H9 (cell line): ENCODE data around the gene OCLN. TPM values are rescaled to one million over a fixed set of nuclear protein-coding genes. Genes with fewer than 3 reads are reported as not detected.
"Not testable (repeated sequence)": the region's sequence is repeated elsewhere in the genome, so short reads cannot be mapped to it uniquely, and the experiment has no call there.

Source experiments
- DNase-seq: peaks from one replicate; pipeline ENCODE4 v3.0.0-alpha.2; 2017
- H2AFZ ChIP-seq: one replicate; pipeline ENCODE4 v1.6.1; 2013; ENCODE audit warnings: mild to moderate bottlenecking, low read length, control low read depth, moderate library complexity
- H2AK5ac ChIP-seq: 2 replicates; pipeline ENCODE4 v1.6.1; 2013; ENCODE audit warnings: low read length, control low read depth, mixed read lengths; ENCODE audit not compliant: insufficient read length
- H2BK120ac ChIP-seq: one replicate; pipeline ENCODE4 v1.6.1; 2013; ENCODE audit warnings: low read depth, mild to moderate bottlenecking, low read length, control low read depth, inconsistent platforms; ENCODE audit not compliant: poor library complexity, severe bottlenecking
- H2BK12ac ChIP-seq: 2 replicates; pipeline ENCODE4 v1.6.1; 2013; ENCODE audit warnings: low read length, control low read depth, mixed read lengths, low read depth; ENCODE audit not compliant: insufficient read length
- H2BK15ac ChIP-seq: 2 replicates; pipeline ENCODE4 v1.6.1; 2013; ENCODE audit warnings: low read depth, low read length, control low read depth
- H2BK20ac ChIP-seq: one replicate; pipeline ENCODE4 v1.6.1; 2013; ENCODE audit warnings: low read depth, mild to moderate bottlenecking, low read length, control low read depth, inconsistent platforms; ENCODE audit not compliant: poor library complexity, severe bottlenecking
- H2BK5ac ChIP-seq: 2 replicates; pipeline ENCODE4 v1.6.1; 2013; ENCODE audit warnings: low read length, control low read depth, mixed read lengths; ENCODE audit not compliant: insufficient read length
- H3K14ac ChIP-seq: 2 replicates; pipeline ENCODE4 v1.6.1; 2013; ENCODE audit warnings: low read length, control low read depth; ENCODE audit not compliant: insufficient read depth
- H3K18ac ChIP-seq: 2 replicates; pipeline ENCODE4 v1.6.1; 2013; ENCODE audit warnings: low read depth, mild to moderate bottlenecking, mixed read lengths, low read length, control low read depth; ENCODE audit not compliant: insufficient read length
- H3K23ac ChIP-seq: 2 replicates; pipeline ENCODE4 v1.6.1; 2013; ENCODE audit warnings: low read length, control low read depth, mixed read lengths, low read depth; ENCODE audit not compliant: insufficient read length
- H3K23me2 ChIP-seq: 2 replicates; pipeline ENCODE4 v1.6.1; 2013; ENCODE audit warnings: low read depth, mild to moderate bottlenecking, mixed read lengths, low read length, control low read depth; ENCODE audit not compliant: insufficient read length, poor library complexity, severe bottlenecking
- H3K27ac ChIP-seq: 2 replicates; pipeline ENCODE4 v1.5.1; 2013; ENCODE audit warnings: low read length, control low read depth, mixed read lengths, low read depth; ENCODE audit not compliant: insufficient read length
- H3K27me3 ChIP-seq: 2 replicates; pipeline ENCODE4 v1.6.1; 2013; ENCODE audit warnings: low read length, control low read depth, inconsistent platforms; ENCODE audit not compliant: insufficient read depth
- H3K4ac ChIP-seq: 2 replicates; pipeline ENCODE4 v1.6.1; 2013; ENCODE audit warnings: low read depth, mild to moderate bottlenecking, control low read depth, inconsistent platforms, low read length, moderate library complexity
- H3K4me1 ChIP-seq: 2 replicates; pipeline ENCODE4 v1.6.1; 2013; ENCODE audit warnings: low read length, control low read depth, inconsistent platforms; ENCODE audit not compliant: insufficient read depth
- H3K4me2 ChIP-seq: 2 replicates; pipeline ENCODE4 v1.6.1; 2013; ENCODE audit warnings: low read length, control low read depth, mixed read lengths; ENCODE audit not compliant: insufficient read length, insufficient read depth
- H3K56ac ChIP-seq: 2 replicates; pipeline ENCODE4 v1.6.1; 2013; ENCODE audit warnings: low read depth, mild to moderate bottlenecking, mixed read lengths, low read length, control low read depth; ENCODE audit not compliant: insufficient read length
- H3K79me1 ChIP-seq: 2 replicates; pipeline ENCODE4 v1.6.1; 2013; ENCODE audit warnings: low read depth, mild to moderate bottlenecking, moderate library complexity, low read length, control low read depth, inconsistent platforms; ENCODE audit not compliant: insufficient read depth, poor library complexity, severe bottlenecking
- H3K79me2 ChIP-seq: 2 replicates; pipeline ENCODE4 v1.6.1; 2013; ENCODE audit warnings: low read length, control low read depth, inconsistent platforms; ENCODE audit not compliant: insufficient read depth
- H3K9ac ChIP-seq: 2 replicates; pipeline ENCODE4 v1.6.1; 2013; ENCODE audit warnings: low read length, control low read depth, mixed read lengths; ENCODE audit not compliant: insufficient read length; ENCODE audit errors: extremely low read depth
- H3K9me3 ChIP-seq: one replicate; pipeline ENCODE4 v1.6.1; 2013; ENCODE audit warnings: low read depth, low read length, inconsistent platforms; ENCODE audit not compliant: control insufficient read depth
- H3T11ph ChIP-seq: one replicate; pipeline ENCODE4 v1.6.1; 2013; ENCODE audit warnings: mild to moderate bottlenecking, low read length, control low read depth, inconsistent platforms
- H4K20me1 ChIP-seq: one replicate; pipeline ENCODE4 v1.6.1; 2013; ENCODE audit not compliant: control insufficient read depth, insufficient read length, insufficient read depth
- H4K5ac ChIP-seq: 2 replicates; pipeline ENCODE4 v1.6.1; 2013; ENCODE audit warnings: low read depth, mild to moderate bottlenecking, mixed read lengths, low read length, control low read depth; ENCODE audit not compliant: insufficient read length
- H4K8ac ChIP-seq: replicated peaks from 2 replicates; pipeline ENCODE4 v1.6.1; 2013; ENCODE audit warnings: low read length, control low read depth, mixed read lengths, low read depth; ENCODE audit not compliant: insufficient read length
- H4K91ac ChIP-seq: 2 replicates; pipeline ENCODE4 v1.6.1; 2013; ENCODE audit warnings: low read depth, mild to moderate bottlenecking, moderate library complexity, mixed read lengths, low read length, control low read depth; ENCODE audit not compliant: insufficient read length
- H3K27ac Mint-ChIP-seq, 3 experiments: 2 replicates in 2 of 3; 3 replicates in 1 of 3; pipeline ENCODE4 v1.8.0; 2020 to 2021; ENCODE audit warnings: mixed read lengths in 3 of 3, mild to moderate bottlenecking in 1 of 3, moderate library complexity in 1 of 3
- H3K27me3 Mint-ChIP-seq: 2 replicates; pipeline ENCODE4 v1.8.0; 2021; ENCODE audit warnings: low read depth, mild to moderate bottlenecking, moderate library complexity, mixed read lengths
- H3K36me3 Mint-ChIP-seq, 3 experiments: 2 replicates in 2 of 3; 3 replicates in 1 of 3; pipeline ENCODE4 v1.8.0; 2020 to 2021; ENCODE audit warnings: low read depth in 3 of 3, mixed read lengths in 3 of 3; ENCODE audit not compliant: insufficient read depth in 1 of 3
- H3K4me1 Mint-ChIP-seq, 2 experiments: 2 replicates each; pipeline ENCODE4 v1.8.0; 2020; ENCODE audit warnings: mixed read lengths in 2 of 2
- H3K4me3 Mint-ChIP-seq, 2 experiments: 2 replicates in 1 of 2; 3 replicates in 1 of 2; pipeline ENCODE4 v1.8.0; 2020 to 2021; ENCODE audit warnings: mild to moderate bottlenecking in 2 of 2, mixed read lengths in 2 of 2, moderate library complexity in 1 of 2
- H3K9me3 Mint-ChIP-seq, 2 experiments: 2 replicates in 1 of 2; 3 replicates in 1 of 2; pipeline ENCODE4 v1.8.0; 2020; ENCODE audit warnings: mild to moderate bottlenecking in 2 of 2, mixed read lengths in 2 of 2, moderate library complexity in 1 of 2
- WGBS: extraction: QIAGEN DNeasy Blood & Tissue Kit; methylation state at CpG from one replicate; pipeline ENCODE4 v1.1.7; 2013; ENCODE audit warnings: missing lambda C conversion rate, low lambda C conversion rate, mixed read lengths; ENCODE audit not compliant: insufficient read length; ENCODE audit errors: extremely low coverage; 5-methylcytosine and 5-hydroxymethylcytosine counted together
- total RNA-seq: library from RNA; stranded (reverse); gene quantifications from 2 replicates; pipeline ENCODE4 v1.2.1, GENCODE V29; 2021

OCLN gene
- total RNA-seq, 1 experiment from 2014 or later = 109 TPM

DNA sequence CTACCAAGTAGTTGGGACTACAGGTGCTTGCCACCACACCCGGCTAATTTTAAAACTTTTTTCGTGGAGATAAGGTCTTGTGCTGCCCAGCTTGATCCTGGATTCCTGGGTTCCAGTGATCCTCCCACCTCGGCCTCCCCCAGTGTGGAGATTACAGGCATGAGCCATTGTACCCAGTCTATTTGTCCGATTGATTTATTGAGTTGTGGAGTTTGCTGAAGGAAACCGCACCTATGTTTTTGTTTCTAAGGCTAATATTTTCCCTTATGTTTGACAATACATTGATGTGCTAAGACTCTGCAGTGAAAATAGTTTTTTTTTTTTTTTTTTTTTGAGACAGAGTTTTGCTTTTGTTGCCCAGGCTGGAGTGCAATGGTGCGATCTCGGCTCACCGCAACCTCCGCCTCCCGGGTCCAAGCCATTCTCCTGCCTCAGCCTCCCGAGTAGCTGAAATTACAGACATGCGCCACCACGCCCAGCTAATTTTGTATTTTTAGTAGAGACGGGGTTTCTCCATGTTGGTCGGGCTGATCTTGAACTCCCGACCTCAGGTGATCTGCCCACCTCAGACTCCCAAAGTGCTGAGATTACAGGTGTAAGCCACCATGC lies 20.0 kb upstream of the OCLN start:
- H3K4me1 Mint-ChIP-seq, H4K91ac ChIP-seq, H3K14ac ChIP-seq, H2AK5ac ChIP-seq, H3K4me1 ChIP-seq, H3K9me3 Mint-ChIP-seq, H3K79me2 ChIP-seq, H3K23ac ChIP-seq, H3K27ac Mint-ChIP-seq, H4K8ac ChIP-seq, H3K4me2 ChIP-seq, H3K27ac ChIP-seq, H3K27me3 Mint-ChIP-seq, H3K9me3 ChIP-seq, H3K79me1 ChIP-seq, H2BK5ac ChIP-seq, H4K5ac ChIP-seq, H2BK15ac ChIP-seq, H2BK12ac ChIP-seq, H2AFZ ChIP-seq, DNase-seq, H3K9ac ChIP-seq, H3K18ac ChIP-seq, H3K27me3 ChIP-seq, H3K36me3 Mint-ChIP-seq, H3K56ac ChIP-seq, H3T11ph ChIP-seq, H3K23me2 ChIP-seq, H4K20me1 ChIP-seq, H2BK20ac ChIP-seq, H3K4me3 Mint-ChIP-seq, H2BK120ac ChIP-seq, H3K4ac ChIP-seq: not testable (repeated sequence)
- WGBS = no CpG with 5 or more reads among the region's 16 CpGs
